Measurements from ENCODE around the gene RHEB.

DNA sequence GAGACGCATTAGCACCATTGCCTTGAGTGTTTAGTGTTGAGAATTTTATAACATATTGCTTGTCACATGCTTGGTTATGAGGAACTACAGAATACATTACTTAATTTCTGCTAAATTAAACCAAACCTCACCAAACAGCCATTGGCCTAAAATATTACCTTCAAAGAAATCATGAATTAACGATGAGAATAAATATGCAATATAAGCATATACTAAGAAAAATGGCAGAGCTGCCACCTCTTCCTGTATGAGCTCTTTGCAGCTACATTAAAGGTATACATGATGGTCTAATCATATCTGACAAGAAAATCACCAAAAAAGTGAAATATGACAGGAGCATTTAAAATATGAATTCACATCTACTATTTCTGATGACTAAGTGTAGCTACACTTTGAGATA, 5.2 kb upstream of the RHEB start:
- TF ChIP-seq, protein P1, sequence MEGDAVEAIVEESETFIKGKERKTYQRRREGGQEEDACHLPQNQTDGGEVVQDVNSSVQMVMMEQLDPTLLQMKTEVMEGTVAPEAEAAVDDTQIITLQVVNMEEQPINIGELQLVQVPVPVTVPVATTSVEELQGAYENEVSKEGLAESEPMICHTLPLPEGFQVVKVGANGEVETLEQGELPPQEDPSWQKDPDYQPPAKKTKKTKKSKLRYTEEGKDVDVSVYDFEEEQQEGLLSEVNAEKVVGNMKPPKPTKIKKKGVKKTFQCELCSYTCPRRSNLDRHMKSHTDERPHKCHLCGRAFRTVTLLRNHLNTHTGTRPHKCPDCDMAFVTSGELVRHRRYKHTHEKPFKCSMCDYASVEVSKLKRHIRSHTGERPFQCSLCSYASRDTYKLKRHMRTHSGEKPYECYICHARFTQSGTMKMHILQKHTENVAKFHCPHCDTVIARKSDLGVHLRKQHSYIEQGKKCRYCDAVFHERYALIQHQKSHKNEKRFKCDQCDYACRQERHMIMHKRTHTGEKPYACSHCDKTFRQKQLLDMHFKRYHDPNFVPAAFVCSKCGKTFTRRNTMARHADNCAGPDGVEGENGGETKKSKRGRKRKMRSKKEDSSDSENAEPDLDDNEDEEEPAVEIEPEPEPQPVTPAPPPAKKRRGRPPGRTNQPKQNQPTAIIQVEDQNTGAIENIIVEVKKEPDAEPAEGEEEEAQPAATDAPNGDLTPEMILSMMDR (IDR thresholded peaks at IDR 0.05): no peak
- no peak for TF ChIP-seq POLR2A (IDR thresholded peaks at IDR 0.05)
